Measurements from ENCODE around the gene ZNF473.

Gene ZNF473

GRCh38 chr19:50005428-50005827, 20.4 kb upstream of the ZNF473 start:
- TF ChIP-seq FOXP2 (optimal IDR thresholded peaks at IDR 0.05; ENCODE audit: borderline replicate concordance, extremely low read depth, extremely low read length, insufficient read depth) (no peak), REST (IDR thresholded peaks at IDR 0.05; ENCODE audit: insufficient read depth in 1 of 2, low read depth in 2 of 2, low read length in 2 of 2) (no peak), SIN3A (IDR thresholded peaks at IDR 0.05; ENCODE audit: borderline replicate concordance, insufficient read depth, low read length) (no peak), TAF1 (IDR thresholded peaks at IDR 0.05; ENCODE audit: borderline replicate concordance, insufficient read depth, low read length) (no peak), POLR2AphosphoS5 (IDR thresholded peaks at IDR 0.05; ENCODE audit: low read depth, low read length) (no peak)

- no peak for TF ChIP-seq REST (IDR thresholded peaks at IDR 0.05; ENCODE audit: insufficient read depth in 1 of 2, low read depth in 2 of 2, low read length in 2 of 2)
- TF ChIP-seq FOXP2 (optimal IDR thresholded peaks at IDR 0.05; ENCODE audit: borderline replicate concordance, extremely low read depth, extremely low read length, insufficient read depth), result no peak
- TF ChIP-seq POLR2AphosphoS5 (IDR thresholded peaks at IDR 0.05; ENCODE audit: low read depth, low read length), result no peak
- no peak for TF ChIP-seq TAF1 (IDR thresholded peaks at IDR 0.05; ENCODE audit: borderline replicate concordance, insufficient read depth, low read length)
- no peak for TF ChIP-seq SIN3A (IDR thresholded peaks at IDR 0.05; ENCODE audit: borderline replicate concordance, insufficient read depth, low read length)
These were observed 18.6 kb upstream of the ZNF473 start for GRCh38 chr19:50007170-50007569.

GRCh38 chr19:50007947-50008346, 17.9 kb upstream of the ZNF473 start:
- TF ChIP-seq TAF1 (IDR thresholded peaks at IDR 0.05; ENCODE audit: borderline replicate concordance, insufficient read depth, low read length) (no peak), POLR2AphosphoS5 (IDR thresholded peaks at IDR 0.05; ENCODE audit: low read depth, low read length) (no peak)

GRCh38 chr19:50008532-50008931, 17.3 kb upstream of the ZNF473 start:
- TF ChIP-seq POLR2AphosphoS5 (IDR thresholded peaks at IDR 0.05; ENCODE audit: low read depth, low read length), result no peak
- no peak for TF ChIP-seq REST (IDR thresholded peaks at IDR 0.05; ENCODE audit: insufficient read depth in 1 of 2, low read depth in 2 of 2, low read length in 2 of 2)
- TF ChIP-seq SIN3A (IDR thresholded peaks at IDR 0.05; ENCODE audit: borderline replicate concordance, insufficient read depth, low read length), result no peak
- no peak for TF ChIP-seq TAF1 (IDR thresholded peaks at IDR 0.05; ENCODE audit: borderline replicate concordance, insufficient read depth, low read length)
- TF ChIP-seq FOXP2 (optimal IDR thresholded peaks at IDR 0.05; ENCODE audit: borderline replicate concordance, extremely low read depth, extremely low read length, insufficient read depth), result no peak

GRCh38 chr19:50016225-50016807, 9.5 kb upstream of the ZNF473 start:
- TF ChIP-seq FOXP2 (optimal IDR thresholded peaks at IDR 0.05; ENCODE audit: borderline replicate concordance, extremely low read depth, extremely low read length, insufficient read depth) (no peak), SIN3A (IDR thresholded peaks at IDR 0.05; ENCODE audit: borderline replicate concordance, insufficient read depth, low read length) (no peak), REST (IDR thresholded peaks at IDR 0.05; ENCODE audit: insufficient read depth in 1 of 2, low read depth in 2 of 2, low read length in 2 of 2) (no peak), POLR2AphosphoS5 (IDR thresholded peaks at IDR 0.05; ENCODE audit: low read depth, low read length) (no peak), TAF1 (IDR thresholded peaks at IDR 0.05; ENCODE audit: borderline replicate concordance, insufficient read depth, low read length) (no peak)
